H7 (cell line): ENCODE measurements around the gene MEGF9. TPM values are rescaled to one million over a fixed set of nuclear protein-coding genes. Genes with fewer than 3 reads are reported as not detected.

Experiments used
- DNase-seq: peaks from one replicate; pipeline ENCODE4 v3.0.0; 2012
- H3K27me3 ChIP-seq: 2 replicates; pipeline ENCODE4 v1.6.0; 2011; ENCODE audit warnings: mild to moderate bottlenecking, low read length; ENCODE audit not compliant: control insufficient read depth, insufficient read depth
- H3K36me3 ChIP-seq: replicated peaks from 2 replicates; pipeline ENCODE4 v1.5.1; 2011; ENCODE audit warnings: low read length; ENCODE audit not compliant: control insufficient read depth, insufficient read depth
- H3K4me3 ChIP-seq: 2 replicates; pipeline ENCODE4 v1.5.1; 2011; ENCODE audit warnings: low read depth, mild to moderate bottlenecking, control low read depth, low read length, moderate library complexity; ENCODE audit not compliant: insufficient read depth
- total RNA-seq: library from RNA; depleted of rRNA; stranded (reverse); fragments of >200 nt; shearing (Covaris generic); gene quantifications from 2 replicates; pipeline ENCODE4 v1.2.3, GENCODE V29; 2014

MEGF9 gene
- total RNA-seq, 1 experiment from 2014 or later = 1.2 TPM

DNA sequence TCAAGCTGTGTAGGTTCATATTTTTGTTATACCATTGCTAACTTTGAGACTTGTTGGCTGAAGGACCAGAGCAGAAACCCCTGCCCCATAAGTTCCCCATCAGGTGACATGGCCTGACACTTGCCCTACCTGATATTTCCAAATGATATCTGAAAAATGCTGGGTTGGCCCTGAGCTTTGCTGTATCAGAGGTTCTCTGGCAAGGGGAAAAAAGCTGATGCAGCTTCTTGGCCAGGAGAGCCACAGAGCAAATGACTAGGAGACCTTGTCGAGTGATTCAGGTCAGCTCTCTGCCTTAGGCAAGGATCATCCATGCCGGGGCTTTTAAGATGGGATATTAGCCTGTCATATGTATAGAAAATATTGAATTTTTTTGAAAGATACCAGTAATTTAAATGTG lies 2.9 kb upstream of the MEGF9 start:
- H3K4me3 ChIP-seq = no peak overlapping the region
- peaks cover 21% of the 10 kb centered on the region for H3K27me3 ChIP-seq
- DNase-seq = no peak

DNA sequence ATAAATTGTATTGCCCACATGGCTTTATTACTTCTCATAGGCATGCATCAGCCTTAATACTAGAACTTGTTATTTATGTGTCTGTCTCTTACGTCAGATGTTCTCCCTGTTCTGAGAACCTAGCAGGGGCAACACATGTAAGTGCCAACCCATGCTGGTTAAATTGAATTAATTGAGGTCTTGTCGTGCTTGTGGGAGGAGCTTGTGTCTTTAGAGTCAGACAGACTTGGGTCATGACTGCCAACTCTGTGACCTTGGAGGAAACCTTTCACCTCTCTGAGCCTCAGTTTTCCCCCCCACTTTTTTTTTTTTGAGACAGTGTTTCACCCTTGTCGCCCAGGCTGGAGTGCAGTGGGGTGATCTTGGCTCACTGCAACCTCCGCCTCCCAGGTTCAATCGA lies 2.2 kb upstream of the MEGF9 start:
- peaks cover 21% of the 10 kb centered on the region for H3K27me3 ChIP-seq
- H3K4me3 ChIP-seq = no peak overlapping the region
- H3K36me3 ChIP-seq = no peaks in the 10 kb centered on the region
- DNase-seq = no peak

More for the DNA sequence above, 2.9 kb upstream of the MEGF9 start:
- H3K36me3 ChIP-seq = no peaks in the 10 kb centered on the region

DNA sequence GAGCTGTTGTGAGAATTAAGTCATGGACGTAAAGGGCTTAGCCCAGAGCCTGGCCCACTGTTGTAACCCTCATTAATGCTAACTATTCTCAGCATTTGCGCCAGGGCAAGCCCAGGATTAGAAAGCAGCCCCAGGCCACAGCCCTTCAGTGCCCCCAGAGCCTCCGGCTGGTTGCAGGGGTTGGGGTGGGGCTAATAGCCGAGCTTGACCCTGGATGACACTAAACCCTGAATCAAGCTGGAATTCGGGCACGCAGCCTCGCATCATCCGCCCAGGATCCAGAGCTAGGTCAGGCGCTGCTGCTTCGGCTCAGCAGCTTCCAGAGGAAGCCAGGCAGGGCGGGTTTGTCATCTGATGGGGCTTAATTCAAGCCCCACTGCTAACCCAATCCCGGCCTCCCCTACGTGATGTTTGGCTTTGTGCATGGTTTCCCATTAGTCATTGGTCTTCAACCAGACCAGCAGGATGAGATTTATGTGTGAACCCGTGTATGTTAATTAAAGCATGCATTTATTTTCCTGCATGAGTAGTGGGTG lies 1.2 kb upstream of the MEGF9 start:
- H3K36me3 ChIP-seq = no peaks in the 10 kb centered on the region
- peaks cover 21% of the 10 kb centered on the region for H3K27me3 ChIP-seq
- H3K4me3 ChIP-seq = peak overlapping the region; percentile 76; the same call in 1 of the 2 replicates
- DNase-seq = peak; percentile 64

DNA sequence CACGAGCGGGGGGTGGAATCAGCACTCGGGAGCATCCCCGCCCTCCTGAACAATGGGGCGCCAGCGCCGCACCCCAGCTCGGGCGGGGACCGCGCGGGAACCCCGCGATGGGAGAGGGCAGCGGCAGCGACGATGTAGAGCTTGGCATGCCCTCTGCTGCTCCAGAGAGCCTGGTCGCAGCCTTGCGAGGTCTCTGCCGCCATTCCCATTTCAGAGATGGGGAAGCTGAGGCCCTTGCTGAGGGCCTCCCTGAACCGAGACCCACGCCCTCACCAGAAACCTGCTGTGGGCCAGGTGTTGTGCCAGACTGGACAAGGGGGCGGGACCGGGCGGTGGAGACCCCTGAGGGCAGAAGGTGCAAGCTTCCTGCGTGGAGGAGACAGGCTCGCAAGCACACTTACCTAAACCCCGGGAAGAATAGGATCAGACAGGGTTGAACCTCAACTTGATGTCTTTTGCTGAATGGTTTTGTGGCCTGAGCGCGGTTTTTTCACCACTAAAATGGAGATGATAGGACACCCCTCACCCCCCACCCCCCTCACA lies 647 bp upstream of the MEGF9 start:
- peak; percentile 43 for DNase-seq
- Histone ChIP-seq H3K36me3 (no peaks in the 10 kb centered on the region), H3K27me3 (peaks cover 21% of the 10 kb centered on the region), H3K4me3 (peak overlapping the region; percentile 76)

DNA sequence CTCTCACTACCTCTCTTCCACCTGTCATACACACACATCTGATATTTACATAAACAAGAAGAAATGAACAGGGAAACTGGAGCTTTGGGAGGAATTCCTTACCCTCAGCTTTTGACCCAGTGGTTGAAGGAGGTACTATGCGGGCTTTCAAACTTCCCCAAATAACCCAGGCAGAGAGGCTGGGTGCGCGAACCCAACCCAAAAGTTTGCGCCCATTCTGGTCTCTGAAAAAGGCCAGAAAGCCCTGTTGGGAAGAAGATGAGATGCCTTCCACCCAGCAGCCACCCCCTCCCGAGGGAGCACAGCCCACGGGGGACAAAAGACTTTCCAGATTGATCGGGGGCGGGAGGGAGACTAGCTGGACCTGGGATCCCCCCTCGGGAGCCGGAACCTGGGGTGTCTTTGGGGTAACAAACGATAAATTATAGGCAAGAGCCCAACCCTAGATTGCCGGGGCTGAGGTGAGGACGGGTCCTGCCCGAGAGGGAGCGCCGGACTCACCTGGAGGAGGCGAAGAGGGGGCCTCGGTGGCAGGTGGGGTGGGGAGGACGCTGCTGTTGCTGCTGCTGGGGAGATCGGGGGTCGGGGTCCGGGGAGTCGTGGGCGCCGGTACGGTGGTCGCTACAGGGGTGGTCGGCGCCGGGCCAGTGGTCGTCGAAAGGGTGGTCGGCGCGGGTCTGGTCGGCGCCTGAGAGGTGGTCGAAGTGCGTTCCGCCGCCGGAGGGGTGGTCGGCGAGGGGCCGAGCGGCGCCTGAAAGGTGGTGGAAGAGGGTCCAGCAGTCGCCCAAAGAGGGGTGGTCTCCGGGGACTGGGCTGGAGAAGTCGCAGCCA lies 798 bp downstream of the MEGF9 start:
- DNase-seq = peak; percentile 77
- Histone ChIP-seq H3K4me3 (peak overlapping the region; percentile 54), H3K36me3 (no peaks in the 10 kb centered on the region), H3K27me3 (peaks cover 21% of the 10 kb centered on the region)

DNA sequence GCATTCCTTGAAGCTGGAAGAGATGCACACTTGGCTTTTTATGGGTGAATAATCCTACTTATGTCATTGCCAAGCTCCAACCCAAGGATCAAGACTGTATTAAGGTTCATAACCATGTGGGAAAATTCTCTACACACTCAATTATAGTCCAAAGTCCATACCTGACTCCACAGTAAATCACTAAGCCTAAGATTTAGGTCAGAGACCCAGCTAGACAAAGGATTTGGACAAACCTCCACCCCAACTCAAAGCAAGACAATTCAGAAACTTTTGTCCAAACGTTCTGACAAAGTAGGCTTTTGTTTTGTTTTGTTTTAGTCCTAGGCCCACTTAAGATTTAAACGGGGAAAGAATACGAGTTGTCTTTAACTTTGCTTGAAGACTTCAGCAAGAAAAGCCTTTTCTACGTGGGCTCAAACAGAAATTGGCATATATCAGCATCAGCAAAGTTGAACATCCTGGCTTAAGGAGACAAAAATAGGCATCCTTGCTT lies 1.7 kb downstream of the MEGF9 start:
- Histone ChIP-seq H3K36me3 (no peaks in the 10 kb centered on the region), H3K27me3 (peaks cover 21% of the 10 kb centered on the region), H3K4me3 (no peak overlapping the region)
- DNase-seq = no peak

DNA sequence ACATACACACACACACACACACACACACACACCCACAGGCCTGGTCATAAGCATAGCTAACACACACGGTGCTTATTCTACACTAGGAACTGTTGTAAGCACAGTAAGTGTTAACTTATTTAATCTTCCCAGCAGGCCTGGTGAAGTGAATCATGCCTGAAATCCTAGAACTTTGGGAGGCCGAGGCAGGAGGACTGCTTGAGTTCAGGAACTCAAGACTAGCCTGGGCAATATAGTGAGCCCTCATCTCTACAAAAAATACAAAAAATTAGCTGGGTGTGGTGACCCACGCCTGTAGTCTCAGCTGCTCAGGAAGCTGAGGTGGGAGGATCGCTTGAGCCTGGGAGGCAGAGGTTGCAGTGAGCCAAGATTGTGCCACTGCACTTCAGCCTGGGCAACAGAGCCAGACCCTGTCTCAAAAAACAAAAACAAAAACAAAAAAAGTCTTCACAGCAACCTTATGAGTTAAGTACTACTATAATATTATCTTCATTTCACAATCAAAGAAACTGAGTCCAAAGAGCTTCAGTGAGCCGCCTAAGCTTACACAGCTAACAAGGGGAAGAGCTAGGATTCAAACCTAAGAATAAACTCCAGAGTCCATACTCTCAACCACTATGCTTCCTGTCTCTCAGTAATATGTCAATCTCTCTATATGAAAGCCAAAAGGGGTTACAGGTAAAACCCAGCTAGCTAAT lies 2.3 kb downstream of the MEGF9 start:
- Histone ChIP-seq H3K27me3 (peaks cover 21% of the 10 kb centered on the region), H3K4me3 (no peak overlapping the region), H3K36me3 (no peaks in the 10 kb centered on the region)
- no peak for DNase-seq

DNA sequence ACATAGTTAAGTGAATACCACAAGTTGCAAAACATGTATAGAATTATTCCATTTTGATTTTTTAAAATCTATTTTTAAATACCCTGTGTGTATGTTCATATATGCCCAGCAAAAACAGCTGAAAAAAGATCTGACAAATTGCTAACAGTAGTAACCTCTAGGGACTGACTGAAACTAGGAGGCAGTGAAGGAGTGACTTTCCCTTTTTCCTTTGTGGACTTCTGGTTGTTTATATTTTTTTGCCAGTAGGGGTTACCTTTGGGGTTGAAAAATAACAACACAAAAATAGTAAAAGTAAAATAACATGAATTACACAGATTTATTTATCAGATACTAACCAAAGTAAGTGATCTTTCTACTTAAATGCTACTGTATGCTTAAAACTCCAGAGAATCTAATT lies 2.9 kb downstream of the MEGF9 start:
- H3K4me3 ChIP-seq = no peak overlapping the region
- H3K27me3 ChIP-seq = peaks cover 21% of the 10 kb centered on the region
- no peaks in the 10 kb centered on the region for H3K36me3 ChIP-seq
- peak; percentile 16 for DNase-seq

DNA sequence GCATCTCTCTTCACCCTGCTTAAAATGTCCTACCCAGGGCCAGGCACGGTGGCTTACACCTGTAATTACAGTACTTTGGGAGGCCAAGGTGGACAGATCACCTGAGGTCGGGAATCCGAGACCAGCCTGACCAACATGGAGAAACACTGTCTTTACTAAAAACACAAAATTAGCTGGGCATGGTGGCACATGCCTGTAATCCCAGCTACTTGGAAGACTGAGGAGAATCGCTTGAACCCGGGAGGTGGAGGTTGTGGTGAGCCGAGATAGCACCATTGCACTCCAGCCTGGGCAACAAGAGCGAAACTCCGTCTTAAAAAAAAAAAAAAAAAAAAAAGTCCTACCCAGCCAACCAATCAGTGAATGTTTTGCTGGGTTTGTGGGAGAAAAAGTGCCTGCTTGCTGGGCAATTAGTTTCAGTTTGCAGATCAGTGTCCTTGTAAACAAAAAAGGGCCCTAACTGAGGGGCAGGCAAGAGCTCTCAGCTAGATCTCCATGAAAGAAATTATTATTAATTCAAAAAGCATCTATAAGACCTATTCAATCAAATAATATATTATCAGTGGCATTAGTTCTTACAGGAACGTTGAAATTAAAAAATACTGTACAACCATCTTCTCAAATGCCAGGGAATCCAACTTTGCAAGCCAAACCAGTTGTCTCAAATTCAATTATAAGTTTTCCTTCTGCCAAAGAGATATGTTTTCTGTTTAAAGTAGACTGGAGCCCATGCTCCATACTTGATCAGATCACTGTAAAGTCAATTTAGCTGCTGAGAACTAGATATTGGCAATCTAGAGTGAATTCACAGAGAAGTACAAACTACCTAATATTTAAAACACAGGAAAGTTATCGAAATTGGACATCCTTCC lies 3.9 kb downstream of the MEGF9 start:
- peaks cover 21% of the 10 kb centered on the region for H3K27me3 ChIP-seq
- H3K4me3 ChIP-seq = no peak overlapping the region
- H3K36me3 ChIP-seq = no peaks in the 10 kb centered on the region
- peak; percentile 48 for DNase-seq

DNA sequence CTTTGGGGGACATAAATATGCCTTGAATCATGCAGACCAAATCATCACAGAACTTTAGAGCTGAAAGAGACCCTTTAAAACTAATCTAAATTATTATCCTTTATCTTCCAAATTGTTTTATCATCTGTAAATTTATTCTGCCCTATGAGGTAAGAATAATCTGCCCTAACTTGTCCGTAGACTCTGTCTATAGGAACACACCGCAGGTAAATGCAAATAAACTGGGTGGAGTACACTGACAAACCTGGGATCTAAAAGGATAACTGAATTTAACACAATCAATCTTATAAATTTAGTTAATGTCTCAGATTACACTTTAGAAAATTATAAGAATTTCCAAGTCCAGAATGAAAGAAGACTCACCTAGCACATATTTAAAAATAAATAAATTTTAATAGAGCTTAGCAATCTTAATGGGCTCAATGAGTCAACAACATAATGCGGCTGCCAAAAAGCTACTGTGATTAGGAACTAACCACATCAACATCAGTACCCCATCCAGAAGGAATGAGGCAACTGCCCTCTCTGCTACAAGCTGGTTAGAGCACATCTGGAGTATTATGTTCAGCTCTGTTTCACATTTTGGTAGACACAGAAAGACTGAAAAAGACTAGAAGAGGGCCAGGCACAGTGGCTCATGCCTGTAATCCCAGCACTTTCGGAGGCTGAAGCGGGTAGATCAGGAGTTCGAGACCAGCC lies 5.6 kb downstream of the MEGF9 start:
- no peak overlapping the region for H3K4me3 ChIP-seq
- peaks cover 15% of the 10 kb centered on the region for H3K27me3 ChIP-seq
- no peak for DNase-seq
- H3K36me3 ChIP-seq = no peaks in the 10 kb centered on the region

DNA sequence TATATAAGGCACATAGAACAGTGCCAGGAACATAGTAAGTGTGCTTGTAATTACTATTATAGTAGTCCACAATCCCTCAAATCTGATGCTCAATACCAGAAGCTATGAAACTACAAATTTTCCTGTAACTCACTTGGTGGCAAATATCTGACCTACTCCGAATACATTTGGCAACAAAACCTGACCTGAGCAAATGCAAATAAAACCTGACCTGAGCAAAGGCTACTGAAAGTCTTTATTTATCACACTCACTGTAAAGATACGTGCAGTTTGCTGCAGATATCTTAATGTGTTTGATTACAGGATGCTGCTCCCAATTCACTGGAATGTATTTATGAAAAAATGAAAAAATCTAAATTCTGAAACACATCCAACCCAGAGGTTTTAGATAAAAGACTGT lies 7.1 kb downstream of the MEGF9 start:
- Histone ChIP-seq H3K36me3 (no peaks in the 10 kb centered on the region), H3K4me3 (no peak overlapping the region), H3K27me3 (no peaks in the 10 kb centered on the region; the same call in 1 of the 2 replicates)
- DNase-seq = no peak

DNA sequence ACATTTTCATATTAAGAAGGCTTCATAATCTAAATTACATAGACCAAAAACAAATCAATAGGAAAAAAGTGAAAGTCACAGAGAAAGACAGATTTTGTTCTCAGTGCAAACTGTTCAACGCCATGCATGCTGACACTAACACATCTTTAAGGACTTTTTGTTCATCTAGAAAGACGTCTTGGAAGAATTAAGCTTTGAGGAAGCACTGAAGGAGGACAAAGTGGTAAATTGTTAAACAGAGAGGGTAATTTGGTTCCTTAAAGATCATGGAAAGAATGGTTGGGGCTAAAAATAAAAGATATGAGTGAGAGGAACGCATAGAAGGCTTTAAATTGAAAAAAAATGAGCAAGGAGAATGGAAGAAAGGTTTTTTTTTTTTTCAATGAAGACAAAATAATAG lies 9.1 kb downstream of the MEGF9 start:
- no peak overlapping the region for H3K4me3 ChIP-seq
- no peaks in the 10 kb centered on the region for H3K36me3 ChIP-seq
- H3K27me3 ChIP-seq = no peaks in the 10 kb centered on the region; the same call in 1 of the 2 replicates
- no peak for DNase-seq

DNA sequence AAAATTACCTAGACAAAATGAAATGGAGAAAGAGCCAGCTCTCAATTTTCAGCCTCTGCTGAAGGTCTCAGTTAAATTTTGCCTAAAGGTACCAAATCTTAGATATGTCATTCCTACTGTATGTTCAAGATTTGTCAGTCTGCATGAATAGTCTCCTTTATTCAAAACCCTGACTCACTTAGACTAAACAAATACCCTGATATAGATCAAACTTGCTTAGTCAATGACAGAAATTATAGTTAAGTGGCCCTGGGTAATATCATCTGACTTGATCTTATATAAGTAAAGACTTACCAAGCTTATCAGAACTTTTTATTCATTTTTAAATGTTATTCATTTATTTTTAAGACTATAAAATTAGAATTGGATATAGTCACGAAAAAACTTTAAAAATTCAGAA lies 12.2 kb downstream of the MEGF9 start:
- Histone ChIP-seq H3K4me3 (no peak overlapping the region), H3K36me3 (no peaks in the 10 kb centered on the region), H3K27me3 (peaks cover 15% of the 10 kb centered on the region)
- no peak for DNase-seq
